ENCODE measurements around the gene F2.
"Not testable (repeated sequence)": the region's sequence is repeated elsewhere in the genome, so short reads cannot be mapped to it uniquely, and the experiment has no call there.

The F2 gene

DNA sequence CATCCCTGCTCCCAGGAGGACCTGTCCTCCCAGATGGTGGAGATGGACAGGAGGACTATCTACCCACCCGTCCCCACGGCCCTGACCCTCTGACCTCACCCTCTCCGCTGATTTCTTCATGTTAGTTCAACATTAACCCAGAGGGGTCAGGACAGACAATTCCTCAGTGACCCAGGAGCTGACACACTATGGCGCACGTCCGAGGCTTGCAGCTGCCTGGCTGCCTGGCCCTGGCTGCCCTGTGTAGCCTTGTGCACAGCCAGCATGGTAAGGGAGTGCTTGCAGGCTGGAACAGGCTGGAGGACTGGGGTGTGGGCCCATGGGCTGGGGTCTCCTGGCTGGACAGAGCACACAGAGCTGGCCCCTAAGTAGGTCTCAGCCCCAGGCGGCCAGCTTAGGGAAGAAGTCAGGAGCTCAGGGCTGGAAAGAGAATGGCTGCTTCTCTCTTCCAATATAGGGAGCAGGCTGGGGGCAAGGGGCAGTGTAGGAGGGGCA is at the start of gene F2:
F2 (plus strand) TSS at position 166 of the 495 bp plus-strand sequence; CDS start at position 189, 23 bp downstream.
- Histone ChIP-seq H3K36me3 (ENCODE audit: control insufficient read depth, insufficient read depth, low read length) (no peaks in the 10 kb centered on the region), H3K9ac (ENCODE audit: low read depth, low read length) (no peak within 1 kb of the TSS), H3K4me1 (ENCODE audit: control insufficient read depth, insufficient read depth, low read length) (no peaks in the 10 kb centered on the region), H3K27me3 (ENCODE audit: control insufficient read depth, insufficient read depth, low read length) (no peaks in the 10 kb centered on the region), H3K4me3 (ENCODE audit: low read depth, low read length) (no peak within 1 kb of the TSS), H3K9me3 (ENCODE audit: control insufficient read depth, insufficient read depth, low read length) (no peaks in the 10 kb centered on the region)

- peaks cover 7% of the 10 kb centered on the region for H3K4me1 ChIP-seq (ENCODE audit: control insufficient read depth, insufficient read depth, low read length)
- H3K36me3 ChIP-seq (ENCODE audit: control insufficient read depth, insufficient read depth, low read length): peaks cover 40% of the 10 kb centered on the region
- H3K9ac ChIP-seq (ENCODE audit: low read depth, low read length): no peak overlapping the region
- no peaks in the 10 kb centered on the region for H3K27me3 ChIP-seq (ENCODE audit: control insufficient read depth, insufficient read depth, low read length)
- H3K4me3 ChIP-seq (ENCODE audit: low read depth, low read length): no peak overlapping the region
- no peaks in the 10 kb centered on the region for H3K9me3 ChIP-seq (ENCODE audit: control insufficient read depth, insufficient read depth, low read length)
Measured at GRCh38 chr11:46669711-46670139, 49.3 kb upstream of the F2 start.

DNA sequence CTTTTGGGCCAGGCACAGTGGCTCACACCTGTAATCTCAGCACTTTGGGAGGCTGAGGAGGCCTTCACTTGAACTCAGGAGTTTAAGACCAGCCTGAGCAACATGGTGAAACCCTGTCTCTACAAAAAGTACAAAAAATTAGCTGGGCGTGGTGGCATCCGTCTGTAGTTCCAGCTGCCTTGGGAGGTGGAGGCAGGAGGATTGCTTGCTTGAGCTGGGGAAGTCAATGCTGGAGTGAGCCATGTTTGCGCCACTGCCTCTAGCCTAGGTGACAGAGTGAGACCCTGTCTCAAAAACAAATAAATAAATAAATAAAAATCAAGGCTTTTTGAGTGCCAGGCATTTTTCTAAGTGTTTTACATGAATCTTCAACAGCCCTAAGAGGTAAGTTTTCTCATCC is 48.5 kb upstream of the F2 start:
- not testable (repeated sequence) for H3K4me3 ChIP-seq (ENCODE audit: low read depth, low read length); H3K27me3 ChIP-seq (ENCODE audit: control insufficient read depth, insufficient read depth, low read length); H3K9me3 ChIP-seq (ENCODE audit: control insufficient read depth, insufficient read depth, low read length); H3K9ac ChIP-seq (ENCODE audit: low read depth, low read length)
- Histone ChIP-seq H3K4me1 (ENCODE audit: control insufficient read depth, insufficient read depth, low read length) (peaks cover 14% of the 10 kb centered on the region), H3K36me3 (ENCODE audit: control insufficient read depth, insufficient read depth, low read length) (peaks cover 39% of the 10 kb centered on the region)

DNA sequence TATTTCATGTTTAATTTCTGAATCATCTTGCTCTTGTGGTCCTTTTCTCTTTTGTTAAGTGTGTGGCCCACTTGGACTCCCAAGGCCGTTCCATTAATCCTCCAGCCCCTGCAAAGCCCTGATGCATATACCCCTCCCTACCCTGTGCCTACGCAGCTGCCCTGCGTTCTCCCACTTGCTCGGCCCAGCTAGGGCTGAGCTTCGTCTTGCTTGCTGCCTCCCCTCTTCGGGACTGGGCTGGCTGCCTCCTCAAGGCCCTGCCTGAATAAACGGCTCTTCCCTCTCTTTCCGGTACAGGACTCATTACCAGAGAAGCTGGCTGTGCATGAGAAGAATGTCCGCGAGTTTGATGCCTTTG is 47.1 kb upstream of the F2 start:
- Histone ChIP-seq H3K36me3 (ENCODE audit: control insufficient read depth, insufficient read depth, low read length) (peaks cover 34% of the 10 kb centered on the region), H3K9ac (ENCODE audit: low read depth, low read length) (no peak overlapping the region)

GRCh38 chr11:46672381-46672839 is 46.6 kb upstream of the F2 start:
- H3K9ac ChIP-seq (ENCODE audit: low read depth, low read length): no peak overlapping the region
- H3K4me3 ChIP-seq (ENCODE audit: low read depth, low read length): no peak overlapping the region
- H3K27me3 ChIP-seq (ENCODE audit: control insufficient read depth, insufficient read depth, low read length): no peaks in the 10 kb centered on the region
- H3K36me3 ChIP-seq (ENCODE audit: control insufficient read depth, insufficient read depth, low read length): peaks cover 31% of the 10 kb centered on the region
- H3K9me3 ChIP-seq (ENCODE audit: control insufficient read depth, insufficient read depth, low read length): no peaks in the 10 kb centered on the region
- peaks cover 16% of the 10 kb centered on the region for H3K4me1 ChIP-seq (ENCODE audit: control insufficient read depth, insufficient read depth, low read length)

More for the DNA sequence above, 47.1 kb upstream of the F2 start:
- Histone ChIP-seq H3K4me1 (ENCODE audit: control insufficient read depth, insufficient read depth, low read length) (peaks cover 16% of the 10 kb centered on the region), H3K27me3 (ENCODE audit: control insufficient read depth, insufficient read depth, low read length) (no peaks in the 10 kb centered on the region), H3K4me3 (ENCODE audit: low read depth, low read length) (no peak overlapping the region), H3K9me3 (ENCODE audit: control insufficient read depth, insufficient read depth, low read length) (no peaks in the 10 kb centered on the region)

- no peak overlapping the region for H3K9ac ChIP-seq (ENCODE audit: low read depth, low read length)
- H3K36me3 ChIP-seq (ENCODE audit: control insufficient read depth, insufficient read depth, low read length): peaks cover 29% of the 10 kb centered on the region
- H3K4me3 ChIP-seq (ENCODE audit: low read depth, low read length): no peak overlapping the region
Measured at GRCh38 chr11:46673713-46674462, 45.1 kb upstream of the F2 start.

GRCh38 chr11:46674463-46675287 is 44.3 kb upstream of the F2 start:
- no peak overlapping the region for H3K9ac ChIP-seq (ENCODE audit: low read depth, low read length)
- peaks cover 30% of the 10 kb centered on the region for H3K36me3 ChIP-seq (ENCODE audit: control insufficient read depth, insufficient read depth, low read length)

More at GRCh38 chr11:46673713-46674462, 45.1 kb upstream of the F2 start:
- no peaks in the 10 kb centered on the region for H3K27me3 ChIP-seq (ENCODE audit: control insufficient read depth, insufficient read depth, low read length)
- no peaks in the 10 kb centered on the region for H3K9me3 ChIP-seq (ENCODE audit: control insufficient read depth, insufficient read depth, low read length)
- H3K4me1 ChIP-seq (ENCODE audit: control insufficient read depth, insufficient read depth, low read length): peaks cover 16% of the 10 kb centered on the region

DNA sequence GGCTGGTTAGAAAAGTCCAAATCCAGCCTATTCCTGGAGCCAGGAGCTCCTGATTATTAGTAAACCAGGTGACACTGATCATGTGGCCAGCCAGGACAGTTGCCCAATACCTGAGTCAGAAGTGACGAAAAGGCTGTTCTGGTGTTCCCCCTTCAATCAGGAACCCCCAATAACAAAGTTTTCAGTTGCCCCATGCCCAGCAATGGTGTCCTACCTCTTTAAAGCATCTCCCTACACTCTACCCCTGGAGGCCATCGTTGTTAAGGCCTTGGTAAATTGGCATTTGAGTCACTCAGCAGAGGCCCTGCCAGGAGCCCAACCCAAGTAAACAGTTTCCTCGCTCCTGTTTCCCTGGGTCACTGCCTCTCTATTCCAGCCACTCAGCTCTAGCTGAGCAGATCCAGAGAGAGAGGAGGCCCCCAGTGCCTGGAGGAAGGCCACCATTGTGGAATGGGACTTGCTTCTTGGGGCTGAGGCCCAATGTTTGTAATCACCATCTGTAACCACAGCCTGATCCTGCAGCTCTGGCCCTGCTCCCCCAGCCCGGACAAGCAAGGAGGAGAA is 43.6 kb upstream of the F2 start:
- no peaks in the 10 kb centered on the region for H3K27me3 ChIP-seq (ENCODE audit: control insufficient read depth, insufficient read depth, low read length)
- H3K4me3 ChIP-seq (ENCODE audit: low read depth, low read length): no peak overlapping the region
- no peak overlapping the region for H3K9ac ChIP-seq (ENCODE audit: low read depth, low read length)
- peaks cover 16% of the 10 kb centered on the region for H3K4me1 ChIP-seq (ENCODE audit: control insufficient read depth, insufficient read depth, low read length)
- H3K9me3 ChIP-seq (ENCODE audit: control insufficient read depth, insufficient read depth, low read length): no peaks in the 10 kb centered on the region
- peaks cover 35% of the 10 kb centered on the region for H3K36me3 ChIP-seq (ENCODE audit: control insufficient read depth, insufficient read depth, low read length)

More at GRCh38 chr11:46674463-46675287, 44.3 kb upstream of the F2 start:
- Histone ChIP-seq H3K4me3 (ENCODE audit: low read depth, low read length) (no peak overlapping the region), H3K4me1 (ENCODE audit: control insufficient read depth, insufficient read depth, low read length) (peaks cover 16% of the 10 kb centered on the region), H3K9me3 (ENCODE audit: control insufficient read depth, insufficient read depth, low read length) (no peaks in the 10 kb centered on the region), H3K27me3 (ENCODE audit: control insufficient read depth, insufficient read depth, low read length) (no peaks in the 10 kb centered on the region)

DNA sequence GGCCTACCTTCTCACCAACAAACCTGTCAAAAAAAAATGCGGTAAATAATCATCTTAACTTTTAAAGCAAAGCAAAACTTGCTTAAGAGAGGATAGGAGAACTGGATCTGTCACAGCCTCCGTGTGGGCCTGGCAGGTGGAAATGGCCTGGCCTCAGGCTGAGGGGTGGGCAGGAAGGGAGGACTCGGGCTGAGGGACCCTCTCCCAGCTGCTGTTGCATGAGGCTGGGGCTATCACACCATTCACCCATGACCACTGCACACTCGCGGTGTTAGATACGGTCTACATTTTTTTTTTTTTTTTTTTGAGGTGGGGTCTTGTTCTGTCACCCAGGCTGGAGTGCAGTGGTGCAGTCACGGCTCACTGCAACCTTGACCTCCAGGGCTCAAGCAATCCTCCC is 43.1 kb upstream of the F2 start:
- peaks cover 16% of the 10 kb centered on the region for H3K4me1 ChIP-seq (ENCODE audit: control insufficient read depth, insufficient read depth, low read length)
- no peak overlapping the region for H3K4me3 ChIP-seq (ENCODE audit: low read depth, low read length)
- no peak overlapping the region for H3K9ac ChIP-seq (ENCODE audit: low read depth, low read length)
- no peaks in the 10 kb centered on the region for H3K9me3 ChIP-seq (ENCODE audit: control insufficient read depth, insufficient read depth, low read length)
- peaks cover 32% of the 10 kb centered on the region for H3K36me3 ChIP-seq (ENCODE audit: control insufficient read depth, insufficient read depth, low read length)
- H3K27me3 ChIP-seq (ENCODE audit: control insufficient read depth, insufficient read depth, low read length): no peaks in the 10 kb centered on the region

- Histone ChIP-seq H3K27me3 (ENCODE audit: control insufficient read depth, insufficient read depth, low read length) (no peaks in the 10 kb centered on the region), H3K36me3 (ENCODE audit: control insufficient read depth, insufficient read depth, low read length) (peaks cover 32% of the 10 kb centered on the region), H3K9ac (ENCODE audit: low read depth, low read length) (no peak overlapping the region), H3K4me1 (ENCODE audit: control insufficient read depth, insufficient read depth, low read length) (peaks cover 16% of the 10 kb centered on the region), H3K9me3 (ENCODE audit: control insufficient read depth, insufficient read depth, low read length) (no peaks in the 10 kb centered on the region), H3K4me3 (ENCODE audit: low read depth, low read length) (no peak overlapping the region)
Measured at GRCh38 chr11:46676436-46677158, 42.4 kb upstream of the F2 start.

DNA sequence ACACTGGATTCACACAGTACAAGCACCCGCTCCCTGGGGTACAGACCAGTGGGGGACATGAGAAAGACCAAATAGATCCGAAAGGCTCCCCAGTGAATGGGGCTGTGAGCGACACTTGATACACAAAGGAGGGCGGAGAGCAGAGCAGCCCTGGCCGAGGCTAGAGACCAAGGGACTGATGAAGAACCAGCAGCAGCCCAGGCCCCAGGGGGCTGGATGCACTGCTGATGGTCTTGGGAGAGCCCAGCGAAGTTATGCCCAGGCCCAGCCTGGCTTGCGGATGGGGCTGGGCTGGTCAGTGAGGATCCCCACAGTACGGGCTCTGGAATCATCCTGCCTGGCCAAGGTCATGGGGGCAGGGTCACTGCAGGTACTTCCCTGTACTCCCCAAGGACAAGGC is 41.8 kb upstream of the F2 start:
- no peak overlapping the region for H3K4me3 ChIP-seq (ENCODE audit: low read depth, low read length)
- no peaks in the 10 kb centered on the region for H3K27me3 ChIP-seq (ENCODE audit: control insufficient read depth, insufficient read depth, low read length)
- peak overlapping the region; percentile 47 for H3K9ac ChIP-seq (ENCODE audit: low read depth, low read length)
- H3K36me3 ChIP-seq (ENCODE audit: control insufficient read depth, insufficient read depth, low read length): peaks cover 28% of the 10 kb centered on the region
- peaks cover 16% of the 10 kb centered on the region for H3K4me1 ChIP-seq (ENCODE audit: control insufficient read depth, insufficient read depth, low read length)
- no peaks in the 10 kb centered on the region for H3K9me3 ChIP-seq (ENCODE audit: control insufficient read depth, insufficient read depth, low read length)

All from iPS-15b (cell line).